CD4-positive, alpha-beta T cell (primary cell): ENCODE measurements around the gene FOXD3. TPM values are rescaled to one million over a fixed set of nuclear protein-coding genes. Genes with fewer than 3 reads are reported as not detected.
"Not testable (repeated sequence)": the region's sequence is repeated elsewhere in the genome, so short reads cannot be mapped to it uniquely, and the experiment has no call there.

ENCODE experiments used
- ATAC-seq: fragments of 200-7000 bp; cut with Tn5 transposase; one replicate; pipeline ENCODE4 v1.10.0; 2022; ENCODE audit warnings: mild to moderate bottlenecking; ENCODE audit not compliant: poor library complexity
- CTCF ChIA-PET: fragments of 350-600 bp; sonication (Branson Sonifier 250); formaldehyde crosslinking; loops from one replicate; lab custom pipeline; 2021; ENCODE audit warnings: antibody characterized with exemption, inconsistent platforms; lab: Charles Lee
- POLR2A ChIA-PET: fragments of 350-600 bp; sonication (Branson Sonifier 250); formaldehyde crosslinking; loops from one replicate; lab custom pipeline; 2021; ENCODE audit warnings: antibody characterized with exemption, inconsistent platforms; lab: Charles Lee
- DNase-seq, 14 experiments: peaks; one replicate each; pipeline ENCODE4 v3.0.0-alpha.2; 2013 to 2020; ENCODE audit warnings: mixed read lengths in 2 of 14
- H3K27ac ChIP-seq, 2 donors: one replicate each; pipeline versions ENCODE4 v1.5.1 to v1.7.0; 2013; ENCODE audit warnings: low read length in 2 of 2, low read depth in 1 of 2, mild to moderate bottlenecking in 1 of 2
- H3K27me3 ChIP-seq, 2 experiments: 1 replicate in 1 of 2; 2 replicates in 1 of 2; pipeline versions ENCODE4 v1.6.1 to v1.7.0; 2013; ENCODE audit warnings: low read length in 2 of 2, control low read depth in 1 of 2, mild to moderate bottlenecking in 1 of 2, moderate library complexity in 1 of 2; ENCODE audit not compliant: insufficient read depth in 2 of 2, control insufficient read depth in 1 of 2
- H3K36me3 ChIP-seq: one replicate; pipeline ENCODE4 v1.6.1; 2013; ENCODE audit warnings: low read length, control low read depth; ENCODE audit not compliant: insufficient read depth
- H3K4me1 ChIP-seq: one replicate; pipeline ENCODE4 v1.6.1; 2013; ENCODE audit warnings: low read length, control low read depth; ENCODE audit not compliant: insufficient read depth
- H3K4me3 ChIP-seq: one replicate; pipeline ENCODE4 v1.5.1; 2013; ENCODE audit warnings: mild to moderate bottlenecking, low read length, moderate library complexity
- H3K9me3 ChIP-seq, 2 experiments: 1 replicate in 1 of 2; 2 replicates in 1 of 2; pipeline versions ENCODE4 v1.6.1 to v1.7.0; 2013; ENCODE audit warnings: low read length in 2 of 2, mild to moderate bottlenecking in 2 of 2, control low read depth in 1 of 2, moderate library complexity in 1 of 2; ENCODE audit not compliant: control insufficient read depth in 1 of 2, insufficient read depth in 1 of 2
- H3K27ac Mint-ChIP-seq: one replicate; pipeline ENCODE4 v1.8.0; 2020; ENCODE audit warnings: mixed read lengths
- H3K27me3 Mint-ChIP-seq: one replicate; pipeline ENCODE4 v1.8.0; 2021; ENCODE audit warnings: mixed read lengths
- H3K36me3 Mint-ChIP-seq: one replicate; pipeline ENCODE4 v1.8.0; 2021; ENCODE audit warnings: low read depth, mixed read lengths
- H3K4me1 Mint-ChIP-seq: one replicate; pipeline ENCODE4 v1.8.0; 2021; ENCODE audit warnings: low read depth, mixed read lengths
- H3K4me3 Mint-ChIP-seq: one replicate; pipeline ENCODE4 v1.8.0; 2020; ENCODE audit warnings: mild to moderate bottlenecking, mixed read lengths
- H3K9me3 Mint-ChIP-seq: one replicate; pipeline ENCODE4 v1.8.0; 2020; ENCODE audit warnings: mixed read lengths
- intact Hi-C, 2 experiments: fragments of 100-400 bp; cut with DNase I in 1 of 2; cut with micrococcal nuclease in 1 of 2; formaldehyde crosslinking; loops; one replicate each; pipeline versions ENCODE4 v1.15.1 to v1.9.0; 2023 to 2025; cut with DNase I, micrococcal nuclease
- total RNA-seq, 174 experiments: library from RNA in 2 of 174; stranded (reverse) in 2 of 174; gene quantifications; one replicate each; pipeline ENCODE4 v1.2.3 and lab custom pipeline; 2021 to 2026
- TF ChIP-seq, protein P1 (sequence below): fragments of 200-600 bp; IDR thresholded peaks from one replicate; pipeline ENCODE4 v1.8.0; 2022; ENCODE audit warnings: antibody characterized with exemption, mild to moderate bottlenecking

The FOXD3 gene
- total RNA-seq, 2 experiments from 2014 or later, result not detected

DNA sequence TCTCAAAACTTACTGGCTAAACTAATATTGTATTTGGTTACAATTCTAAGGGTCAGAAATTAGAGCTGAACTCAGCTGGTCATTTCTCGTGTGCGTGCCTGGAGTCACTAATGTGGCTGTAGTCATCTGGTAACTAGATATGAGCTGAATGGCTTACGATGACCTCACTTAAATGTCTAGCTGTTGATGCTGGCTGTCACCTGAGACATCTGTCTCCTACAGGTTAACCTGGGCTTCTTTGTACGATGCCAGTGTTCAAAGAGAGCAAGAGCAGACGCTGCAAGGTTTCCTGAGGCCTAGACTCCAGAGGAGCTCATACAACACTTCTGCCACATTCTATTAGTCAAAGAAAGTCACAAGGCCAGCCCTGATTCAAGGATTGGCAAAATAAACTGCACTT, 28.0 kb downstream of the FOXD3 start:
- no peak overlapping the region for H3K27ac Mint-ChIP-seq
- H3K27me3 ChIP-seq, result peaks cover 6 to 48% of the 10 kb centered on the region in 2 experiments
- intact Hi-C loops, result no loop called here
- ATAC-seq, result no peak
- H3K4me3 Mint-ChIP-seq, result no peak overlapping the region
- H3K36me3 ChIP-seq, result no peaks in the 10 kb centered on the region
- DNase-seq, result no peak
- H3K4me1 ChIP-seq, result no peaks in the 10 kb centered on the region
- CTCF ChIA-PET, result no interaction called here
- POLR2A ChIA-PET, result no interaction called here
- H3K4me3 ChIP-seq, result no peak overlapping the region
- H3K4me1 Mint-ChIP-seq, result no peaks in the 10 kb centered on the region
- TF ChIP-seq, protein P1, sequence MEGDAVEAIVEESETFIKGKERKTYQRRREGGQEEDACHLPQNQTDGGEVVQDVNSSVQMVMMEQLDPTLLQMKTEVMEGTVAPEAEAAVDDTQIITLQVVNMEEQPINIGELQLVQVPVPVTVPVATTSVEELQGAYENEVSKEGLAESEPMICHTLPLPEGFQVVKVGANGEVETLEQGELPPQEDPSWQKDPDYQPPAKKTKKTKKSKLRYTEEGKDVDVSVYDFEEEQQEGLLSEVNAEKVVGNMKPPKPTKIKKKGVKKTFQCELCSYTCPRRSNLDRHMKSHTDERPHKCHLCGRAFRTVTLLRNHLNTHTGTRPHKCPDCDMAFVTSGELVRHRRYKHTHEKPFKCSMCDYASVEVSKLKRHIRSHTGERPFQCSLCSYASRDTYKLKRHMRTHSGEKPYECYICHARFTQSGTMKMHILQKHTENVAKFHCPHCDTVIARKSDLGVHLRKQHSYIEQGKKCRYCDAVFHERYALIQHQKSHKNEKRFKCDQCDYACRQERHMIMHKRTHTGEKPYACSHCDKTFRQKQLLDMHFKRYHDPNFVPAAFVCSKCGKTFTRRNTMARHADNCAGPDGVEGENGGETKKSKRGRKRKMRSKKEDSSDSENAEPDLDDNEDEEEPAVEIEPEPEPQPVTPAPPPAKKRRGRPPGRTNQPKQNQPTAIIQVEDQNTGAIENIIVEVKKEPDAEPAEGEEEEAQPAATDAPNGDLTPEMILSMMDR, result no peak
- no peak overlapping the region for H3K27ac ChIP-seq
- no peaks in the 10 kb centered on the region for H3K36me3 Mint-ChIP-seq
- no peaks in the 10 kb centered on the region for H3K9me3 ChIP-seq
- H3K9me3 Mint-ChIP-seq, result no peaks in the 10 kb centered on the region
- peaks cover 64% of the 10 kb centered on the region for H3K27me3 Mint-ChIP-seq

GRCh38 chr1:63352736-63353135, 30.4 kb downstream of the FOXD3 start:
- ChIA-PET CTCF (no interaction called here), POLR2A (no interaction called here)
- Histone ChIP-seq H3K9me3 (no peaks in the 10 kb centered on the region), H3K27me3 (peaks cover 9 to 34% of the 10 kb centered on the region in 2 experiments), H3K4me1 (no peaks in the 10 kb centered on the region), H3K36me3 (no peaks in the 10 kb centered on the region), H3K27ac (no peak overlapping the region), H3K4me3 (no peak overlapping the region)
- Mint-ChIP-seq H3K27ac (no peak overlapping the region), H3K27me3 (peaks cover 66% of the 10 kb centered on the region), H3K4me1 (no peaks in the 10 kb centered on the region), H3K36me3 (no peaks in the 10 kb centered on the region), H3K4me3 (no peak overlapping the region), H3K9me3 (no peaks in the 10 kb centered on the region)
- intact Hi-C loops, result no loop called here
- DNase-seq (no peak), ATAC-seq (no peak)
- TF ChIP-seq, protein P1, result no peak

DNA sequence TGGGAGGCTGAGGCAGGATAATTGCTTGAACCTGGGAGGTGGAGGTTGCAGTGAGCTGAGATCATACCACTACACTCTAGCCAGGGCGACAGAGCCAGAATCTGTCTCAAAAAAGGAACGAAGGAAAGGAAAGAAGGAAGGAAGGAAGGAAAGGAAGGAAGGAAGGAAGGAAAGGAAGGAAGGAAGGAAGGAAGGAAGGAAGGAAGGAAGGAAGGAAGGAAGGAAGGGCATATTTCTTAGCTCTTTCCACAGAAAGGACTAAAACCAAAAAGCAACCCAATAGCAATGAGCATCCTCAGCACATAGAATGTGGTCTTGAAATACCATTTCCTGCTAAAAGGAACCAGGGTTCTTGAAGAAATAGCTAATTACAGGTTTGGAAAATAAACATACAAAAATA, 33.9 kb downstream of the FOXD3 start:
- H3K4me1 Mint-ChIP-seq, H3K4me3 Mint-ChIP-seq, H3K27ac Mint-ChIP-seq, POLR2A ChIA-PET, H3K27ac ChIP-seq, H3K9me3 Mint-ChIP-seq, DNase-seq, H3K36me3 ChIP-seq, H3K4me1 ChIP-seq, H3K9me3 ChIP-seq, ATAC-seq, intact Hi-C loops, H3K36me3 Mint-ChIP-seq, H3K4me3 ChIP-seq: not testable (repeated sequence)
- CTCF ChIA-PET, result interaction anchor here (0.7 to 2.7 kb wide), 3 partner anchors 20 to 28 kb away, joined by 3 to 5 read pairs (median 4); no protein-coding TSS in a partner anchor
- H3K27me3 ChIP-seq, result peaks cover 10 to 28% of the 10 kb centered on the region in 2 experiments
- peaks cover 72% of the 10 kb centered on the region for H3K27me3 Mint-ChIP-seq

- Mint-ChIP-seq H3K4me1 (no peaks in the 10 kb centered on the region), H3K27ac (no peak overlapping the region), H3K27me3 (peaks cover 55% of the 10 kb centered on the region), H3K36me3 (no peaks in the 10 kb centered on the region), H3K9me3 (no peaks in the 10 kb centered on the region), H3K4me3 (no peak overlapping the region)
- Histone ChIP-seq H3K36me3 (no peaks in the 10 kb centered on the region), H3K27ac (no peak overlapping the region), H3K4me1 (no peaks in the 10 kb centered on the region), H3K9me3 (no peaks in the 10 kb centered on the region), H3K27me3 (peaks cover 8% of the 10 kb centered on the region in 2 experiments), H3K4me3 (no peak overlapping the region)
- intact Hi-C loops, result no loop called here
- TF ChIP-seq, protein P1, result no peak
- ChIA-PET POLR2A (no interaction called here), CTCF (no interaction called here)
- ATAC-seq (no peak), DNase-seq (no peak)
These were observed 37.2 kb downstream of the FOXD3 start for GRCh38 chr1:63359561-63359960.
